T-helper 9 cell (primary cell): ENCODE measurements around the gene YWHAH.

Source experiments
- DNase-seq: peaks from one replicate; pipeline ENCODE4 v3.0.0-alpha.2; 2020

Gene YWHAH

DNA sequence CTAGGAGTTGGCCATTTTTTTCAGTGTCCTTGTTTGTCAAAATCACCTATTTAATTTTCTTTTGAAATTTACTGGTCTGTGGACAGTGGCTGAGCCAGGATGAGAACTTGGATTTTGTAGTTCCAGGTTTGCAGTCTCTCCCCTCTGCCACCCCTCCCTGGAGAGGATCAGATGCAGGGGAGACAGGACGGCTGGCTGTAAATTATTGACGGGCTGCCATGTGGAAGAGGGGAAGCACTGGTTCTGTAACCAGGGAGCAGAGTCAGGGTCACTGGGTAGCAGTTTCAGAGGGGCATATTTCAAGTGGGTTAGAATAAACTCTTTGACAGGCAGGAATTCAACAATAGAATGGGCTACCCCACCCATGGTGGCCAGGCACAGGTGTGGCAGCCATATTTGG is 20.6 kb upstream of the YWHAH start:
- no peak for DNase-seq

GRCh38 chr22:31925056-31925455 is 19.3 kb upstream of the YWHAH start:
- DNase-seq, result no peak

DNA sequence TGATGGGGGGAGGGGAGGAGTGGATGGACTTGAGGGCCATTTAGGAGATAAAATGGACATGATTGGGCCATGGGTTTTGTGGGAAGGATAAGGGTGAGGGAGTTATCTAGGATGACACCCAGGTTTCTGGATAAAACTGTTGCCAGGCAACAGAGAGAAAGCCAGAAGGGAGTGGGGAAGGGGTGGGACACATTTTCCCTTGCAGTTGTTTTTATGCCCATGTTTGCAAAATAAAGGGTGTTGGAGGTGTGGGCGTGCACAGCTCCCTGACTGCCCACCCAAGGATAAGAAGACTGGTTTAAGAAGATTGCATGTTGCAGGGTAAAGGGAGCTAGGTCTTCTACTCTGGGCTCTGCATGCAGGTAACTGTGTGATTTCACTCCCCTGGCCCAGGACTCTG is 18.3 kb upstream of the YWHAH start:
- DNase-seq, result no peak

- DNase-seq, result no peak
Observed at GRCh38 chr22:31926969-31927368, 17.4 kb upstream of the YWHAH start.

GRCh38 chr22:31927562-31927961 is 16.8 kb upstream of the YWHAH start:
- no peak for DNase-seq

GRCh38 chr22:31929167-31929930 is 15.0 kb upstream of the YWHAH start:
- DNase-seq, result no peak

- no peak for DNase-seq
Observed at GRCh38 chr22:31932863-31933262, 11.5 kb upstream of the YWHAH start.

- no peak for DNase-seq
Observed at GRCh38 chr22:31933406-31933805, 10.9 kb upstream of the YWHAH start.

- no peak for DNase-seq
Observed at GRCh38 chr22:31933816-31934482, 10.4 kb upstream of the YWHAH start.

DNA sequence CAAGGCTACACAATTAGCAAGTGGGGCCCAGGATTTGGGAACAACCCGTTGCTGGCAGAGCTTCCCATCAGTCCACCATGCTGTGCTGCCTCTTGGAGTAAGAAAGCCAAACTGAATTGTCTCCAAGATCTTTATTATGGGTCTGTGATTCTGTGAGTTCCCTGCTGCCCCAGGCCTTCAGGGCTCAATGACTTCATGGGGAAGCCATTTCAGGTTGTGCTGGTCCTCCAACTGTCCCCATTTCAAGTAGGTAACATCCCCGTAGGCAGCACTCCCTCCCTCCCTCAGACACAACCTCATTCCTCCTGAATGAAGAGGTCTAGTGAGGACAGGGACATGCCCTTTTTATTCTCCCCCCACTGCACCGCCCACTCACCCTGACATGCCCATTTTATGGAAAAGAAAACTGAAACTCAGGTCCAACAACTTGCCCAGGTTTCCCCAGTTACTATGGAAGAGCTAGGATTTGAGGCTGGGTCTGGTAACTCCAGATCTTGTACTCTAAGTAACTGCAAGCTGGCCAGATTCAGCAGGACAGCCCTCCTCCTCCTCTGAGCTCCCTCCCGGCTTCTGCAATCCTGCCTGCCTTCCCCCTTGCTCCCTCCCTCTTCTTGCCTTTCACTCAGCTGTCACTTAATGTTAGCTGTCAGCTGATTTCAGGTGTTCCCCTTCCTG is 8.2 kb upstream of the YWHAH start:
- no peak for DNase-seq

- no peak for DNase-seq
Observed at GRCh38 chr22:31937341-31937740, 7.0 kb upstream of the YWHAH start.

DNA sequence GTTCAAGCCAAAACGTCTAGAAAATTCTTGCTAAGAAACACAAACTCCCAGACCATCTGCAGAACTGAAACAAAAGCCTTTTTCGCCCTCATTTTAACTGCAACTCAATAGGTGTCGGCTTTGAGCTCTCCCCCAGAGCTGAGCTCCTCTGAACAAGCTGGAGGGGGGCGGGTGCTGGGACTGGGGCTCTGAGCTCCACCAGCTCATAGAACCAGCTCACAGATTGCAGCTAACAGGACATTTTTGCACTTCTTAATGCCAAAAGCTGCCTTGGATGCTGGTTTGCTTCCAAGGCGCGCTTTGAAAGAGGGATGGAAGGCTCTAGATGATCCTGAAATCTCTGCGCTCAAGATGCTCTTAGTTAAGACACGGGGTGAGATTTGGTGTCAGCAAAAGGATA is 6.0 kb upstream of the YWHAH start:
- DNase-seq, result no peak

DNA sequence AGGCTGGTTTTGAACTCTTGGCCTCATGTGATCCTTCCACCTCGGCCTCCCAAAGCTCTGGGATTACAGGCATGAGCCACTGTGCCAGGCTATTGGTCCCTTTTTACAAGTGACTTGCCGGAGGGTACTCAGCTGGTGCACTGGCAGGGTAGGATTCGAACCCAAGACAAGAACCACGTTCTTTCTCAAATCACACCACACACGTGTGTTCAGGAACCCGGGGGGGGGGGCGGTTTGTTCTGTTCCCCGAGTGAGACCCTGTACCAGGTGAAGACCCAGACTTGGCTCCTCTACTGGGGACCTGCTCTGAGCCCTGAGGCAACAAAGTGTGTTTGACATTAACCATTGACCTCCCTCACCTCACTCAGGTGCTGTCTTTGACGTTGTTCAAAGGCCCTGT is 3.8 kb upstream of the YWHAH start:
- DNase-seq, result no peak

DNA sequence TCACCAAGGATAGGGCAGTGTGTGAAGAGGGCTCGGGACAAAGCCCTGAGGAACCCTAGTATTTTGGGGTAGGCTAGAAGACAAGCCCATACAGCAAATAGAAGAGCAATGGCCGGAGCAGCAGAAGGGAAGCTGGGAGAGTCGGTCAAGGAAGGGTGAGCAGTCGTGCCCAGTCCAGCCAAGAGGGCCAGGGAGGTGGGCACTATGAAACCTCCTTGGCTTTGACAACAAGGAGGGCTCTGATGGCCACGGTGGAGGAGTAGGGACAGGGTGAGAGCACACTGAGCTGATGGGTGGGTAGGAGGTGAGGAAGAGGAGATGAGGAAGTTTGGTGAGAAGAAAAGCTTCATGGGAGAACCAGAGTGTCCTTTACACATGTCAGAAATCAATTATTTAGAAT is 2.2 kb upstream of the YWHAH start:
- no peak for DNase-seq

- DNase-seq, result no peak
Observed at GRCh38 chr22:31943206-31943977, 943 bp upstream of the YWHAH start.

- peak; percentile 35 for DNase-seq
Observed at GRCh38 chr22:31944700-31945442, 536 bp downstream of the YWHAH start.

GRCh38 chr22:31945443-31945855 is 1.1 kb downstream of the YWHAH start:
- DNase-seq, result no peak

DNA sequence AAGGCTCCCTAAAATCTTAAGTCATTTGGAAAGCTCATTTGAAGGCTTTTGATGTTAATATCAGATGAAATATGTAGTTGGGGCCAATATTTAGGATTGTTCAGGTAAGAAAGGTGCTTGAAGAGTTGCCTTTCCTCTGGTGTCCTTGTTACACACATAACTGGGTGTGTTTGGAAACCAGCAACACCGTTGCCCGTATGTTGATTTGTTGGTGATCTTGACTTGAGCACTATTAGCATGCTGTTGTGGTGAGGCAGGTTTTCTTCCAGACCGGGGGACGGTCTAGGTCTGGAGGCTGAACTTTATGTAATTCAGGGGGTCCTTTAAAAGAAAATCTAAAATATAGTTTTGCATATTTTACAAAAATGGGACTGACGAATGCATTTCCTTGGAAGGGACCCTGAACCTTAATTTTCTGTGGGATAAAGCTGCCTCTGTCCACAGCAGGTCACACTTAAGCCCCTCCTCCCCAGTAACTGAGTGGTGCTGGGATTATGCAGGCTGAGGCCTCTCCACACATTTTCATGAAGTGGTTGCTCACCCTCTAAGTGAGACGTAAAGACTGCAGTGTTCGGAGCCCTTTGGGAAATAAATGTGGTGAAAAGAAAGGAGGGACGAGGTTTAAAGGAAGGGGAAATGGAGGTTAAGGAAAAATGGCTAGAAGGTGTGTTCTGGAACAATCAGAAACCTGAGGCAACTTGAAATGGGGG is 1.8 kb downstream of the YWHAH start:
- no peak for DNase-seq

DNA sequence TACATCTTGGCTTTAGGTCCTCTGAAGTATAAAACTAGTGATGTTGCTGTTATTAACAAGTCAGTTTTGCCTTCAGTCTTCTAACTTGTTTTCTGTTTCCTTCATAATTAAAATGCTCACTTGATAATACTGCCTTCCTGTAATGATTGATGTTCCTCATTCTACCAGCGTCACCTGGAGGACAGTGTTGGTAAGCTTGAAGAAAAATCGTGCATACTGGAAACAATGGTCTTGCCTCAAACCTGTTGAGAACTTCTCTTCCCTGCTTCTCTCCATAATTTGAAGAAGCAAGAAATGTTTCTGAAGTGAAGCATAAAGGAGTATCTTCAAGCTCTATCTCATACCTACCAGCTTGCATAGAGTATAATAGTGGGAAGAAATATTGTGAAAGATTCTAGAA is 3.0 kb downstream of the YWHAH start:
- no peak for DNase-seq

DNA sequence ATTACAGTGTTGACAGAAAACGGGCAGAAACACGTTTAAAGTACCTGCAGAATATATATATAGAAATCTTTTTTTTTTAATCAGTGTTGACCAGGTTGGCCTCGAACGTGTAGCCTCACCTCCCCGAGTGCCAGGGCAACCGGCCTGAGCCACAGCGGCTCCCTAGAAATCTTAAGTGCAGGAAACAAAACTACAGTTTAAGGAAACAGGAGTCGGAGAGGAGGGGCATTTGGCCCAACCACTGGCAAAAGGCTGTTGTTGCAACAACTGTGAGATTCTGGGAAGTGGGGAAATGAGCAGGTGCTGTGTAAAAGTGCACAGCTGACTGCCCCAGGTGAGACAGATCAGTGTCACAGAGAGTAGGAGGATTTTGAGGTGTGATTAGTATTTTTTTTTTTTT is 3.7 kb downstream of the YWHAH start:
- no peak for DNase-seq

- DNase-seq, result no peak
Observed at GRCh38 chr22:31950226-31950625, 5.9 kb downstream of the YWHAH start.
